ENCODE measurements around the gene SEPTIN11. TPM values are rescaled to one million over a fixed set of nuclear protein-coding genes. Genes with fewer than 3 reads are reported as not detected.
A peak's percentile ranks its signal among the peaks of the same experiment; 100 is the strongest.

Gene SEPTIN11
- total and polyA plus RNA-seq, 2 of the 8 experiments (the other 6 are each of a cell fraction or from before 2014, with no cell fraction given): 32.2 to 110 TPM

DNA sequence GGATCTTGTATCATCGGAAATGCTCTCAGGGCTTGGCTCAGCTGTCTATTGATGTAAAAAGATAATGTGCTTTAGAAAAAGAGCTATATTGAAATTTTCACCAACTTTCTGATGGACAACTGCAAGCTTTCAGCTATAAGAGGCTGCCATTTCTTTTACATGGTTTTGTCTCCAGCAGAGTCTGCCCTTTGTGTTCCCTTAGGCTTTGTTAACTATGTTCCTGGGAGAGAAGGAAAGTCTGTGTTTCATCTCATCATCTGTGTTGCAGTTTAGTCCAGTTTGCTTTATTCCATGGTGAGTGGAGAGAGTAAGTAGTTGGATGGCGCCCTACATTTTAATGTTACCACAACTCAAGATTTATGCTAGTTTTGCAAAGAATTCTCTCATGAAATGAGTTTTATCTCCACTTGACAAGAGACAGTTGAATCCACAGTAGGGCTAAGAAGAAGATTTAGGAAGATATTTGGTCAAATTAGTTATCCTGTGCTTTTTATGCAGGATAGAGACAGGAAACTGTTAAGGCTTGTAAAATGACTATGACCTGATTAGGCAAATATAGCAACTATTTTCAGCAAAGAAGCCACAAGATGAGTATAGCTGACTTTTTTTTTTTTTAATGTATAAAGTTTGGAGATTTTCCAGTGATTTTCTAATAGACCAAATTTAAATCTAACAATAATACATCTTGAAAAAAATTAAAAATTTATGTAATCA, 16.5 kb downstream of the SEPTIN11 start:
- H2AK5ac ChIP-seq (ENCODE audit: low read depth, low read length): no peak overlapping the region
- TF ChIP-seq RBBP5 (IDR thresholded peaks at IDR 0.05; ENCODE audit: borderline replicate concordance, low read depth, low read length) (no peak), NANOG (IDR thresholded peaks at IDR 0.05; ENCODE audit: insufficient read depth, low read depth, low read length, poor library complexity, severe bottlenecking) (no peak), BCL11A (IDR thresholded peaks at IDR 0.05; ENCODE audit: low read depth in 2 of 2, low read length in 2 of 2) (no peak)
- TF ChIP-seq, protein P1, sequence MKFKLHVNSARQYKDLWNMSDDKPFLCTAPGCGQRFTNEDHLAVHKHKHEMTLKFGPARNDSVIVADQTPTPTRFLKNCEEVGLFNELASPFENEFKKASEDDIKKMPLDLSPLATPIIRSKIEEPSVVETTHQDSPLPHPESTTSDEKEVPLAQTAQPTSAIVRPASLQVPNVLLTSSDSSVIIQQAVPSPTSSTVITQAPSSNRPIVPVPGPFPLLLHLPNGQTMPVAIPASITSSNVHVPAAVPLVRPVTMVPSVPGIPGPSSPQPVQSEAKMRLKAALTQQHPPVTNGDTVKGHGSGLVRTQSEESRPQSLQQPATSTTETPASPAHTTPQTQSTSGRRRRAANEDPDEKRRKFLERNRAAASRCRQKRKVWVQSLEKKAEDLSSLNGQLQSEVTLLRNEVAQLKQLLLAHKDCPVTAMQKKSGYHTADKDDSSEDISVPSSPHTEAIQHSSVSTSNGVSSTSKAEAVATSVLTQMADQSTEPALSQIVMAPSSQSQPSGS (IDR thresholded peaks at IDR 0.05; ENCODE audit: low read length): no peak
- no peak overlapping the region for H3K23ac ChIP-seq (ENCODE audit: insufficient read length)
- 83% methylated on average over 2 of the region's 2 CpGs; no CpG with 5 or more reads in 1 of the 2 experiments for WGBS, 2 experiments (ENCODE audit: extremely low coverage in 1 of 2, insufficient coverage in 1 of 2, insufficient read length in 1 of 2, insufficient replicate concordance in 2 of 2, low coverage in 1 of 2, low lambda C conversion rate in 2 of 2, missing lambda C conversion rate in 1 of 2)
- peak overlapping the region in 1 of 4 experiments; percentile 8; a peak in 1 of 7 replicates for H3K9ac ChIP-seq (replicated peaks in 1 of 4; ENCODE audit: extremely low read depth in 1 of 4, low read depth in 3 of 4, low read length in 3 of 4)
- no peak overlapping the region for H2BK15ac ChIP-seq (ENCODE audit: low read length)
- no peak overlapping the region for H3K4ac ChIP-seq (replicated peaks; ENCODE audit: insufficient read length, low read depth, low read length)
- H4K91ac ChIP-seq (replicated peaks; ENCODE audit: insufficient read length, low read length): no peak overlapping the region
- no peak overlapping the region for H2AFZ ChIP-seq (ENCODE audit: low read length)
- no peak overlapping the region for H3K4me3 ChIP-seq (ENCODE audit: extremely low read depth in 1 of 4, insufficient read depth in 2 of 4, low read depth in 3 of 4, low read length in 4 of 4)
- no peak overlapping the region for H3K27ac ChIP-seq (ENCODE audit: low read depth, low read length)
- CTCF ChIA-PET (ENCODE audit: partially characterized antibody): interaction anchor here (1.0 kb wide), 1 partner anchor 25 kb away, joined by 4 read pairs; no protein-coding TSS in a partner anchor
- no peak overlapping the region for H4K5ac ChIP-seq (ENCODE audit: insufficient read length, low read depth, low read length)
- no peak overlapping the region for H3K14ac ChIP-seq (ENCODE audit: insufficient read length)
- H4K20me1 ChIP-seq (replicated peaks in 1 of 2; ENCODE audit: control insufficient read depth in 1 of 2, insufficient read depth in 2 of 2, low read length in 2 of 2): peaks cover 0 to 2% of the 10 kb centered on the region in 2 experiments
- no peak for FAIRE-seq
- H3K79me2 ChIP-seq (ENCODE audit: control insufficient read depth in 1 of 2, insufficient read depth in 2 of 2, low read length in 2 of 2): peaks cover 0 to 55% of the 10 kb centered on the region in 2 experiments; a peak in 2 of 4 replicates
- H3K56ac ChIP-seq (replicated peaks; ENCODE audit: insufficient read length, low read depth, low read length): no peak overlapping the region
- no peak for DNase-seq (ENCODE audit: low read depth in 1 of 2, low spot score in 2 of 2)
- H3K36me3 ChIP-seq (ENCODE audit: control insufficient read depth in 2 of 4, insufficient read depth in 4 of 4, low read length in 3 of 4): no peaks in the 10 kb centered on the region
- H3K18ac ChIP-seq (ENCODE audit: extremely low read depth, low read length): no peak overlapping the region
- H3K9me3 ChIP-seq (ENCODE audit: insufficient read depth in 2 of 2, low read depth in 1 of 2, low read length in 1 of 2): no peaks in the 10 kb centered on the region
- no peak overlapping the region for H3K4me2 ChIP-seq (ENCODE audit: insufficient read depth in 1 of 2, low read depth in 2 of 2, low read length in 2 of 2)
- no peak overlapping the region for H2BK12ac ChIP-seq (ENCODE audit: low read depth, low read length)
- H2BK5ac ChIP-seq (ENCODE audit: low read depth, low read length): no peak overlapping the region
- no peak overlapping the region for H2BK20ac ChIP-seq (ENCODE audit: low read length)
- no peaks in the 10 kb centered on the region; the same call in 1 of the 2 replicates for H3K23me2 ChIP-seq (ENCODE audit: low read depth, low read length)
- no peak overlapping the region for H2BK120ac ChIP-seq (replicated peaks; ENCODE audit: low read depth, low read length)
- H3K27me3 ChIP-seq (replicated peaks in 1 of 4; ENCODE audit: control insufficient read depth in 3 of 4, extremely low read depth in 1 of 4, insufficient read depth in 3 of 4, low read length in 3 of 4): no peaks in the 10 kb centered on the region
- POLR2A ChIA-PET (ENCODE audit: partially characterized antibody): interaction anchor here (1.1 kb wide), 1 partner anchor 15 kb away, joined by 3 read pairs; no protein-coding TSS in a partner anchor
- H4K8ac ChIP-seq (ENCODE audit: extremely low read depth, insufficient read depth, low read length): no peak overlapping the region
- peaks cover 2 to 8% (median 5%) of the 10 kb centered on the region in 4 experiments; a peak in 6 of 7 replicates for H3K4me1 ChIP-seq (replicated peaks in 1 of 4; ENCODE audit: control insufficient read depth in 3 of 4, insufficient read depth in 4 of 4, low read length in 3 of 4)
- no peaks in the 10 kb centered on the region; the same call in 1 of the 2 replicates for H3K79me1 ChIP-seq (ENCODE audit: low read depth, low read length)
